ENCODE results near the gene SRGAP3. TPM values are rescaled to one million over a fixed set of nuclear protein-coding genes. Genes with fewer than 3 reads are reported as not detected.

The SRGAP3 gene
- total RNA-seq, 1 donor from 2014 or later = 3.9 TPM

DNA sequence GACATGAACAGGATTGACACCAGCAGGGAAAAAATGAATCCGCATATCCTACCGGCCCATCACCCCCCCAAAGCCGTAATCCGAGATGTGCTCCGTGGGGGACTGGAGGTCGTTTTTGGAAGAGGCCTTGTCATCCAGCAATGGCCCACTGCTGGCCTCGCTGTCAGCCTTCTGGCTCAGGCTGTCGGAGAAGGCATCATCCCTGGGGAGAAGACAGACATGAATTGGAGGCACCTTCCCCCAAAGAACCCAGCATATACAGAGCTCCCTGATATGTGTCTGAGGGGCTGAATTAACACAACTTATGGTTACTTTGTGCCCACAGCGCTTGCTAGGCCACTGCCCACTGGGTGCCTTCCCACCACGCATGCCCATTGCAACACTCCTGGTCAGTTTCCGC lies 256.6 kb downstream of the SRGAP3 start:
- H3K4me3 ChIP-seq (ENCODE audit: insufficient read depth, low read depth, low read length) = no peak overlapping the region
- peaks cover 15% of the 10 kb centered on the region for H3K4me1 Mint-ChIP-seq (ENCODE audit: low read depth, unreplicated experiment)

GRCh38 chr3:8992199-8992598 lies 257.2 kb downstream of the SRGAP3 start:
- no peak overlapping the region for H3K4me2 ChIP-seq (ENCODE audit: low read length)
- no peak overlapping the region for H3K9ac ChIP-seq (ENCODE audit: low read length)
- TF ChIP-seq EZH2 (IDR thresholded peaks at IDR 0.05; ENCODE audit: insufficient read depth, low read length) = no peak
- TF ChIP-seq, protein P1, sequence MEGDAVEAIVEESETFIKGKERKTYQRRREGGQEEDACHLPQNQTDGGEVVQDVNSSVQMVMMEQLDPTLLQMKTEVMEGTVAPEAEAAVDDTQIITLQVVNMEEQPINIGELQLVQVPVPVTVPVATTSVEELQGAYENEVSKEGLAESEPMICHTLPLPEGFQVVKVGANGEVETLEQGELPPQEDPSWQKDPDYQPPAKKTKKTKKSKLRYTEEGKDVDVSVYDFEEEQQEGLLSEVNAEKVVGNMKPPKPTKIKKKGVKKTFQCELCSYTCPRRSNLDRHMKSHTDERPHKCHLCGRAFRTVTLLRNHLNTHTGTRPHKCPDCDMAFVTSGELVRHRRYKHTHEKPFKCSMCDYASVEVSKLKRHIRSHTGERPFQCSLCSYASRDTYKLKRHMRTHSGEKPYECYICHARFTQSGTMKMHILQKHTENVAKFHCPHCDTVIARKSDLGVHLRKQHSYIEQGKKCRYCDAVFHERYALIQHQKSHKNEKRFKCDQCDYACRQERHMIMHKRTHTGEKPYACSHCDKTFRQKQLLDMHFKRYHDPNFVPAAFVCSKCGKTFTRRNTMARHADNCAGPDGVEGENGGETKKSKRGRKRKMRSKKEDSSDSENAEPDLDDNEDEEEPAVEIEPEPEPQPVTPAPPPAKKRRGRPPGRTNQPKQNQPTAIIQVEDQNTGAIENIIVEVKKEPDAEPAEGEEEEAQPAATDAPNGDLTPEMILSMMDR (IDR thresholded peaks at IDR 0.05; ENCODE audit: insufficient read depth, low read depth, low read length) = no peak
- Mint-ChIP-seq H3K4me3 (ENCODE audit: unreplicated experiment) (no peak overlapping the region), H3K27me3 (ENCODE audit: low read depth, unreplicated experiment) (peaks cover 3% of the 10 kb centered on the region), H3K36me3 (ENCODE audit: low read depth, unreplicated experiment) (peaks cover 2% of the 10 kb centered on the region), H3K9me3 (ENCODE audit: unreplicated experiment) (no peaks in the 10 kb centered on the region), H3K27ac (ENCODE audit: unreplicated experiment) (no peak overlapping the region), H3K4me1 (ENCODE audit: low read depth, unreplicated experiment) (peaks cover 15% of the 10 kb centered on the region)
- H3K27me3 ChIP-seq (ENCODE audit: insufficient read depth, low read length) = no peaks in the 10 kb centered on the region
- no peaks in the 10 kb centered on the region for H3K79me2 ChIP-seq (ENCODE audit: insufficient read depth, low read length)
- no peak for DNase-seq (ENCODE audit: low read depth)
- no peaks in the 10 kb centered on the region for H3K36me3 ChIP-seq (ENCODE audit: insufficient read depth, low read length)
- no peak overlapping the region for H2AFZ ChIP-seq (ENCODE audit: low read depth, low read length)
- H3K4me1 ChIP-seq (ENCODE audit: insufficient read depth, low read length) = no peaks in the 10 kb centered on the region
- no peak overlapping the region for H3K27ac ChIP-seq (ENCODE audit: low read depth, low read length)
- no peaks in the 10 kb centered on the region for H3K9me3 ChIP-seq (ENCODE audit: insufficient read depth, low read depth, low read length)
- FAIRE-seq = no peak
- H4K20me1 ChIP-seq (ENCODE audit: insufficient read depth, low read length) = no peaks in the 10 kb centered on the region
- no peak overlapping the region for H3K4me3 ChIP-seq (ENCODE audit: insufficient read depth, low read depth, low read length)

More for the DNA sequence above, 256.6 kb downstream of the SRGAP3 start:
- Histone ChIP-seq H3K9me3 (ENCODE audit: insufficient read depth, low read depth, low read length) (no peaks in the 10 kb centered on the region), H4K20me1 (ENCODE audit: insufficient read depth, low read length) (no peaks in the 10 kb centered on the region), H3K27ac (ENCODE audit: low read depth, low read length) (no peak overlapping the region), H3K4me1 (ENCODE audit: insufficient read depth, low read length) (no peaks in the 10 kb centered on the region), H3K4me2 (ENCODE audit: low read length) (no peak overlapping the region), H3K79me2 (ENCODE audit: insufficient read depth, low read length) (no peaks in the 10 kb centered on the region), H3K27me3 (ENCODE audit: insufficient read depth, low read length) (no peaks in the 10 kb centered on the region), H2AFZ (ENCODE audit: low read depth, low read length) (no peak overlapping the region), H3K9ac (ENCODE audit: low read length) (no peak overlapping the region), H3K36me3 (ENCODE audit: insufficient read depth, low read length) (no peaks in the 10 kb centered on the region)
- H3K27ac Mint-ChIP-seq (ENCODE audit: unreplicated experiment) = no peak overlapping the region
- FAIRE-seq (no peak), DNase-seq (ENCODE audit: low read depth) (no peak)
- H3K9me3 Mint-ChIP-seq (ENCODE audit: unreplicated experiment) = no peaks in the 10 kb centered on the region
- peaks cover 2% of the 10 kb centered on the region for H3K36me3 Mint-ChIP-seq (ENCODE audit: low read depth, unreplicated experiment)
- peaks cover 3% of the 10 kb centered on the region for H3K27me3 Mint-ChIP-seq (ENCODE audit: low read depth, unreplicated experiment)
- no peak overlapping the region for H3K4me3 Mint-ChIP-seq (ENCODE audit: unreplicated experiment)
- TF ChIP-seq, protein P1 (IDR thresholded peaks at IDR 0.05; ENCODE audit: insufficient read depth, low read depth, low read length) = no peak
- no peak for TF ChIP-seq EZH2 (IDR thresholded peaks at IDR 0.05; ENCODE audit: insufficient read depth, low read length)

DNA sequence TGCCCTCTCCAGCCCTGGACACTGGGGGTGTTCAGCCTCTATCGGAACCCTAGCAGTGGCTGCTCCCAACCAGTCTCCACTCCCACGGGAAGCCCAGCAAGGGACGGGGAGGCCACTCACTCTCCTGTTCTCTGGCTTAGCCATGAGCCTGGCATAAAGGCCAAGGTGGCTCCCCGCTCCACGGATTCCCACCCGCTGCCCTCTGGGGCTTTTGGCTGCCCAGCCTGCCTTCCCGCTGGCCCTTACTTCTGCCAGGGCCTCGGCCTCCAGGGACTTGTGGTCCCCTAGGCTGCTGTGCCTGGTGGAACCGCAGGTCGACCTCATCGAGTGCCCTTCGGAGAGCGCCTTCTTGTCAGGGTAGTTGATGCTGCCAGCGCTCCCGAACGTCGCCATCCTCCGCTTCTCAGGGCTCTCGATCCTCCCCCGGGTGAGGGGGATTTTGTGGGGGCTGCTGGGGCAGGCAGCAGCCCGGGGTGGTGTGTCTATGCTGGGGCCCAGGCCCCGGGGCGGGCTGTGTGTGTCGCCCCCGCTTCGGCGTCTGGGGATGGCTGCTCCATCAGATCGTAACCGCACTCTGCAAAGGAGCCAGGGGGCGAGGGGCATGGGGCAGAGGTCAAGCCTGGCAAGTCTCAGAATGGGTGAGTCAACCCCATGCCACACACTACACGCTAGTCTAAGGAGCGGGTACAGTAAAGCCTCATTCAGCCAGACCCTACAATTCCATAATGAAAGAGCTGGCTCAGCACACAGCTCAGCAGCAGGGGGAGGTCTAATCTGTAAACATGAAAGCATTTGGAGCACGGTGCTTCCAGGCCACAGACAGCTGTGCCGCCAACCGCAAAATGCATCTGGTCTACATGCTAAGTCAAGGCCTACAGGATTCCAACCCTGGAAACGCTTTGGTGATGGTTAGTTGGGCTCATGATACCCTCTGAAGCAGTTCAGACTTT lies 258.9 kb downstream of the SRGAP3 start:
- no peak overlapping the region for H3K27ac ChIP-seq (ENCODE audit: low read depth, low read length)
- H3K4me3 ChIP-seq (ENCODE audit: insufficient read depth, low read depth, low read length) = no peak overlapping the region
- H3K4me2 ChIP-seq (ENCODE audit: low read length) = no peak overlapping the region
- H3K4me3 Mint-ChIP-seq (ENCODE audit: unreplicated experiment) = no peak overlapping the region
- TF ChIP-seq, protein P1 (IDR thresholded peaks at IDR 0.05; ENCODE audit: insufficient read depth, low read depth, low read length) = no peak
- no peak for TF ChIP-seq EZH2 (IDR thresholded peaks at IDR 0.05; ENCODE audit: insufficient read depth, low read length)
- H3K9me3 Mint-ChIP-seq (ENCODE audit: unreplicated experiment) = no peaks in the 10 kb centered on the region
- FAIRE-seq (no peak), DNase-seq (ENCODE audit: low read depth) (peak; percentile 29)
- no peaks in the 10 kb centered on the region for H4K20me1 ChIP-seq (ENCODE audit: insufficient read depth, low read length)
- H3K27me3 ChIP-seq (ENCODE audit: insufficient read depth, low read length) = no peaks in the 10 kb centered on the region
- H3K4me1 ChIP-seq (ENCODE audit: insufficient read depth, low read length) = no peaks in the 10 kb centered on the region
- no peak overlapping the region for H2AFZ ChIP-seq (ENCODE audit: low read depth, low read length)
- no peaks in the 10 kb centered on the region for H3K36me3 ChIP-seq (ENCODE audit: insufficient read depth, low read length)
- no peak overlapping the region for H3K9ac ChIP-seq (ENCODE audit: low read length)
- no peak overlapping the region for H3K27ac Mint-ChIP-seq (ENCODE audit: unreplicated experiment)
- no peaks in the 10 kb centered on the region for H3K9me3 ChIP-seq (ENCODE audit: insufficient read depth, low read depth, low read length)
- no peaks in the 10 kb centered on the region for H3K27me3 Mint-ChIP-seq (ENCODE audit: low read depth, unreplicated experiment)
- peaks cover 2% of the 10 kb centered on the region for H3K36me3 Mint-ChIP-seq (ENCODE audit: low read depth, unreplicated experiment)
- H3K79me2 ChIP-seq (ENCODE audit: insufficient read depth, low read length) = no peaks in the 10 kb centered on the region
- H3K4me1 Mint-ChIP-seq (ENCODE audit: low read depth, unreplicated experiment) = peaks cover 15% of the 10 kb centered on the region
